Umbilical cord (tissue), 2 donors: ENCODE measurements around the gene RGS9. TPM values are rescaled to one million over a fixed set of nuclear protein-coding genes. Genes with fewer than 3 reads are reported as not detected.

ENCODE experiments used
- DNase-seq: peaks from one replicate; pipeline ENCODE4 v3.0.0-alpha.2; 2015; ENCODE audit warnings: low spot score
- total RNA-seq: library from RNA; depleted of rRNA; stranded (reverse); fragments of >200 nt; gene quantifications from one replicate; pipeline ENCODE4 v1.2.3, GENCODE V29; 2014; ENCODE audit warnings: low replicate concordance; ENCODE audit not compliant: insufficient read depth

RGS9 gene
- total RNA-seq, 1 donor from 2014 or later = 20.0 TPM

DNA sequence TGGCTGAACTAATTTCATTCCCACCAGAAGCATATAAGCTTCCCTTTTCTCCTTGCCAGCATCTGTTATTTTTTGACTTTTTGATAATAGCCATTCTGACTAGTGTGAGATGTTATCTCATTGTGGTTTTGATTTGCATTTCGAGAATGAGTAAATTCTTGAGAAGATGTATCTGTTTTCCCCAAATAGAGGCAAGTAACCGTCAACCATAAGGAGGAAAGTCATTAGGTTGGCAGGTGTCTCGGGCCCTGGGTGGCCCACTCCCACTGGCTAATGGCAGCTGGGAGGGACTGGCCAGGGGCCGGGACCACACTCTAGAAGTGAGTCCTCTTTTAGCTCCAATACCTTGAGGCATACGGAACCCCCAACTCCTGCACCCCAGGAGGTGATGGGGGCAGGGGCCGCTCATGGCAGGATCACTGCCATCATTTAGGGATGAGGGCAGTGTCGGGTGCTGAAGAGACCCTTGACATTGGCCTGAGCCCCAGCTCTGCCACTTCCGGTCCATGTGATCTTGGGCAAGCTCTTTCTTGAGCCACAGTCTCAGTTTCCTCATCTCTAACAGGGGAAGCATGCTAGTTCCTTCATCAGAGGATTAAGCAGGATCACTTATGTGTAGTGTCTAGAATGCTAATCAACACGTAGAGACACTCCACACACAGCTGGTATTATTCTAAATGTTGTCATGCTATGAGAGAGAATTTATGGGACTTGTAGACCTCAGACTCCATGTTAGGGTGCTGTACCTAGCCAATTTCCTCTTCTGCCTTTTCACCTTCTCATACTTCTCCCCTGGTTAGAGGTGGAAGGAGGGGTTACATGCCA, 44.3 kb downstream of the RGS9 start:
- no peak for DNase-seq

DNA sequence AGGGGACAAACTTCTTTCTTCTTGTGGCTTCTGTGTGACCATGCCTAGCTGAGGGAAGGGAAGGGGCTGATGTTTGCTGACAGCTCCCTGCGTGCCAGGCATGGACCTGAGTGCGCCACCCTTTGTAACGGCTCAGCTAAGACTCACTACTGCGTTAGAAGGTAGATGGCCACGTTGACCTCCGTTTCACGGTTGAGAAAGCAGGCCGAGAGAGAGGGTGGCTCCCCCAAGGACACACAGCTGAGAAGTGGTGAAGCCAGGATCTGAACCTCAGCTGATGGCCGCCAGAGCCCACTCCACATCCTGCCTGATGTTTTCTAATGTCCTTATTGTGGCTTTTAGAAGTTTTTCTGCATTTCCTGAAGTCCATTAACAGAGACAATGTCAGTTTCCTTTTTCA, 45.1 kb downstream of the RGS9 start:
- no peak for DNase-seq

DNA sequence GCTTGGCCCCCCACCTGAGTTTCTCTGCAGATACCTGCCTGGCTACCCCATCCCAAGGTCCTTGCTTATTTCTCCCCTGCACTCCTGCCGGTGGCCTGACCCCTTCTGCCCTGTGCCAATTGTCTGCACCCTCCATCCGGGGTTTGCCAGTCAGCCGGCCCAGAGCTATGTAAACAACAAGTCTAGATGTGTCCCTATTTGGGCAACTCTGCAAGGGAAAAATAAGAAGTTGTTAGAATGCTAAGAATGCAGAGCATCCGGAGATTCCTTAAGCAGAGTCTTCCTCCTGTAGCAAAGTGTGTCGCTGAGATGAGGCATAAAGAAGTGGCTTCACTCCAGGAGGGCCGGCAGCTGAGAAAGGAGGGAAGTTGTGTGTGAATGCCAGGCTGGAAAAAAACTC, 46.6 kb downstream of the RGS9 start:
- peak; percentile 74 for DNase-seq

DNA sequence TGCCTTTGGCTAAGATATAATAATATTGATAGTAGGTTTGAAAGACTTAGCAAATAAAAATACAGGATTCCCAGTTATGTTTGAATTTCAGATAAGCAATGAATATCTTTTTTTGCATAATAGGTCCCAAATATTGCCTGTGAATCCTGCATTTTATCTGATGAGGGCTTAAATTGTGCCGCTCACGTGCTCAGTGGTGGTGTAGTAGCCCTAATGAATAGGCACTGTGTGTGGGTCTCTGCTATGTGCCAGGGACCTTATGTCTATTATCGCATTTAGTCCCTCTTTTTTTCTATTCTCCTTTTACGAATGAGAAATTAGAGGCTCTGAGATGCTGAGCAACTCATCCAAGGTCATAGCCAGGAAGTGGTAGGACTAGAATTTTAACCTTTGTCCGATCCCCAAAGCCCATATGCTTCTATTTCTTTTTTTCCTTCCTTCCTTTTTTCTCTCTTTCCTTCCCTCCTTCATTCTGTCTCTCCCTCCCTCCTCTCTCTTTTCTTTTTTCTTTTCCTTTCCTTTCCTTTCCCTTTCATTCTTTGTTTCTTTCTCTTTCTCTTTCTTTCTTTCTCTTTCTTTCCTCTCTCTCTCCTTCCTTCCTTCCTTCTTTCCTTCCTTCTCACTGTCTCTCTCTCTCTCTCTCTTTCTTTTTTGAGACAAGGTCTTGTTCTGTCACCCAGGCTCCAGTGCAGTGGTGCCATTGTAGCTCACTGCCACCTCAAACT, 47.2 kb downstream of the RGS9 start:
- no peak for DNase-seq

DNA sequence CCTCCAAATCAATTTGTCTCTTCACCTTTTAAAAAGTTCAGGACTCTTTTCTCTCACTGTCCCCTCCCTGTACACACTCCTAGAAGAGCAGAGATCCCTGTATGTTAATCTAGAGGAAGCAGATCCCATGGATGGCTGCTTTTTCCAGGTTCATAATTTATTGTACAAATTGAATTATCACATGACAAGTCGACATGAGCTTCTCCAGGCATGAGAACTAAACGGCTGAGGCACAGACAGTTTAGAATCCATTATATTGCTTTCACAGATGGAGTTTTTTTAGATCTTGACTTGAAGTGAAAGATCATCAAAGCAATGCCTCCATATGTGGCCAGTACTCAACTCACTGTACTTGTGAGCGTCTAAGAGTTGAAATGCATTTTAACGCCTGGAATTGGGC, 47.9 kb downstream of the RGS9 start:
- no peak for DNase-seq

DNA sequence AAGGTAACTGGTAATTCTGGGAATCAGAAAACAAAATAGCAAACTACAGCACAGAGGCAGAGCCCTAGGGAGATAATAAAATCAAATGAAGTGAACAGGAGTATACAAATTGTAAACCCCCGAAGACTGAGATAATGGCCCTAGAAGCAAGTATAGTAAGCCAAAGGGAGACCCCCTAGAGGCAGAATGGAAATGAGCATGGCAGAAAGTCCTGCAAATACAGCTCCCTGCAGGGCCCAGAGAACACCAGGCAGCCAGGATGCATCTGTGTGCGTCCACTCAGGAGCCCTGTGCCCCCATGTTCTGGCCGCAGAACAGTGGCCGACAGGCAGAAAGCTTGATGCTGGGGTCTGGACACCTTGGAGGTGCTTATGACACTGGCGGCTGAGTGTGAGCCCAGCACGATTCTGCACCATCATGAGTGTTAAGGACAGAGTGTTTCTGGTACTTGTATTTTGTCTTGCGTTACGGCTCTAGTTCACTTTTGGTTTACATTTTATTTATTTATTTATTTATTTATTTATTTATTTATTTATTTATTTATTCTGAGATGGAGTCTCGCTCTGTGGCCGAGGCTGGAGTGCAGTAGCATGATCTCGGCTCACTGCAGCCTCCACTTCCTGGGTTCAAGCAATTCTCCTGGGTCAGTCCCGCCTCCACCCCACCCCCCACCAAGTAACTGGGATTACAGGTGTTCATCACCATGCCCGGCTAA, 48.7 kb downstream of the RGS9 start:
- DNase-seq = no peak

DNA sequence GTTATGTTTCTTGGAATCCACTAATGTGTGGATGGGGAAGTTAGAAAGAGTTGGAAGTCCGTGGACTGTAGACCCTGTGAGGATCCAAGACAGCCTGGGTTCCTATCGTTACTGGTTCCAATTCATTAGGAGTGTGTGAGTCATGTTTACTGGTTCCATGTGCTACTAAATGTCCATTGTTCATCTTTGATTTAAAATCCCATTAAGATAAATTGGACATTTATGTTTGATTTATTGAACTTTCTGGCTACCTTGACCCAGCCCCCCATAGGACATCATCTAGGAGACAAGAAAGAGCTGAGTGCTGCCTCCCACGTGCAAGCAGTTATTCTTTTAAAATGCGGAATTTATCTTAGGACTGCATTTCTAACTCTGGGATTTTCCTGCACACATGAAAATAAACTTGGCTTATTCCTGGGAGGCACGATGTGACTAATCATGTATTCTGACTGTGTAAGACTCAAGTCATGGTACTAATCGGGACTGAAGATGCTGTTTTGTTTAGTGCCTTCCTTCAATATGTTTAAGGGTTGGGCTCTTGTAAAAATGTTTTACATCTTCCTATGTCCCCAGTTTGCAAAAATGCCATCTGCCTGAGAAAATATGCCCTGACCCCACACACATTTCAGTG, 53.4 kb downstream of the RGS9 start:
- no peak for DNase-seq

DNA sequence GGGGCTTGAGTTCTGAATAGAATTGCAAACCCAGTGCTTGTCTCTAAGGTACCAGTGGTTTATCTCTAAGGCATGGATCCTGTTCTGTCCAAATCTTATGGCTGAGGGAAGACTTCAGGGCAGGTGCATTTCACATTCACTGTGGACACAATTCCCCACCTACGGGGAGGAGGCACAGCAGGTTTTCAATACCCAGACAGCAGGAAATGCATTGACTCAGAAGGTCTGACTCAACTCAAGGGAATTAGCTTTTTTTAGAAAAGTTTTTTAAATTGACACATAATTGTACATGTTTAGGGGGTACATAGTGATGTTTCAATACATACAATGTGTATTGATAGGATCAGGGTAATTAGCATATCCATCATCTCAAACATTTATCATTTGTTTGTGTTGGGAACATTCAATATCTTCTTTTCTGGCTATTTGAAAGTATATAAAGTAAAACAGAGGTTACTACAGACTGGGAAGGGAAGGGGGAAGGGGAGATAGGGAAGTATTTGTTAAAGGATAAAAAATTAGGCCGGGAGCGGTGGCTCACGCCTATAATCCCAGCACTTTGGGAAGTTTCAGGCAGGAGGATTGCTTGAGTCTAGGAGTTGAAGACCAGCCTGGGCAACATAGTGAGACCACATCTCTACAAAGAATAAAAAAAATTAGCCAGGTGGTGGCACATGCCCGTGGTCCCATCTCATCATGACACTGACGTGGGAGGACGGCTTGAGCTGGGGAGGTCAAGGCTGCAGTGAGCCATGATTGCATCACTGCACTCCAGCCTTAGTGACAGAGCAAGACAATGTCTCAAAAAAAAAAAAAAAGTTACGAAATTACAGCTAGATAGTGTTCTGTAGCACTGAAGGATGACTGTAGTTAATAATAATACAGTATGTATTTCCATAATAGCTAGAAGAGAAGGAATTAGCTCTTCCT, 54.9 kb downstream of the RGS9 start:
- no peak for DNase-seq

DNA sequence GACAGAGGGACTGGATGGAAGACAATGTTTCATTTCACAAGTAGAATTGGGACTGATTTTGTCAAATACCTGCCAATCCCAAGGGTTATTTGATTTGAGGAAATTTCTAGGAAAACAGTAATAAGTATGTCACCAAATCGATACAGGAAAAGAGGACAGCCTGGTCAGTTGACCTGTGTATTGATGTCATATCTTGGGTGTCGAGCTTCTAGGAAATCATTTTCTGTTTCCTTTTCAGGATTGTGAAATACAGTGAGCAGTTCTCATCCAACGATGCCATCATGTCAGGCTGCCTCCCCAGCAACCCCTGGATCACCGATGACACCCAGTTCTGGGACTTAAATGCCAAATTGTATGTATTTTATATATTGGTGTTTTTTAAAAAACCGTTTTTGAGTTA, 56.1 kb downstream of the RGS9 start:
- no peak for DNase-seq

DNA sequence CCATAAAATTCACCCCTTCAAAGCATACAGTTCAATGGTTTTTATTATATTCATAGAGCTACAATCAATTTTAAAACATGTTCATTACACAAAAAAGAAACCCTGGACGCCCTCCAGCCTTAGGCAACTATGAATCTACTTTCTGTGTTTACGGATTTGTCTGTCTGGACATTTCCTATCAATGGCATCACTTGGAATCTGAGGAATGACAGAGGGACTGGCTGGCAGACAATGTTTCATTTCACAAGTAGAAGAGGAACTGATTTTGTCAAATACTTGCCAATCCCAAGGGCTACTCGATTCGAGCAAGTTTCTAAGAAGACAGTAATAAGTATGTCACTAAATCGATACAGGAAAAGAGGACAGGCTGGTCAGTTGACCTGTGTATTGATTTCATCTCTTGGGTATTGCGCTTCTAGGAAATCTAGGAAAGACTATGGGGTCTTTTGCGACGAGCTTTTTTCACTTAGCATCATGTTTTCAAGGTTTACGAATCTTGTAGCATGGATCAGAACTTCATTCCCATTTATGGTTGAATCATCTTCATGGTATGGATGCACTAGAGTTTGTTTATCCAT, 56.6 kb downstream of the RGS9 start:
- no peak for DNase-seq

DNA sequence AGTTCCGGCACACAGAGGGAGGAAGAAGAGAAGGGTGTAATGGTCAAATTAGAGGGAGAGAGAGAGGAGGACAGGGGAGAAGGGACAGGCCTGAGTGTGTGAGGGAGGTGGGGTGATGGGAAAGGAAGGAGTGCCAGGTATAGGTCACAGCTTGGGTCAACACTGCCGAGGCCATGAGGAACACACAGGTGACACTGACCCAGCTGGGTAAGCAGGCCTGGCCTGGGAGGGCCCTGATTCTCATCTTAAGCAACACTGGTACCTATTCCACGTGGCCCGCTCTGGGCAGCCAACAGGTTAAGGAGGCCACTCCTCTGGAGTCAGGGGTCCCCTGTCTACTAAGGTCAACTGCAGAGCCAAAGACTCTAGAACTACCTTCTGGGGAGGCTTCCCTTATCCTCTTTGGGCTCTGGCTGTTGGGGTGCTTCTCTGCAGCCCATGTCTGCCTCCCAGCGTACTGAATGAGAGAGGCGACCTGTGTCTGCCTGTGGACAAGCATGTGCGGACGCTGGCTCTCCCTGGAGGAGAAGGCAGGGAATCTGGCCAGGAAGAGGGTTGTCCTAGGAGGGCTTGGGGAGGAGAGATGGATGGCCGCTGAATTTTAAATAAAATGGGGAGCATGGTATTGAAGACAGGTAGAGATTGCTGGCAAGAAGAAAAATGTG, 57.6 kb downstream of the RGS9 start:
- DNase-seq = no peak

DNA sequence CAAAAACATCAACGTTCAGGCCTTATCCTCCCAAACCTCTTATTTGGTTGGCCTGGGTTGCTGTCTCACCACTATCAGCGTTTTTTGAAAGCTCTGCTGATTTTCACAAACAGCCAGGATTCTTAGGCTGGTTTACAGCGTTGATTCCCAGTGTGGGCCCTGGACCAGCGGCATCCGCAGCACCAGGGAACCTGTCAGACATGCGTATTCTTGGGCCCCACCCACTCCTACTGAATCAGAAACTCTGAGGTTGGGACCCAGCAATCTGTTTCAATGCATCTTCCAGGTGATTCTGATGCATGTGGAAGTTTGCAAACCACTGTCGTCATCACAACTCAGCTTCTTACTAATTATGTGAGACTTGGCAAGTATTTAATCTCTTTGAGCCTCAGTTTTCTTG, 58.5 kb downstream of the RGS9 start:
- no peak for DNase-seq

DNA sequence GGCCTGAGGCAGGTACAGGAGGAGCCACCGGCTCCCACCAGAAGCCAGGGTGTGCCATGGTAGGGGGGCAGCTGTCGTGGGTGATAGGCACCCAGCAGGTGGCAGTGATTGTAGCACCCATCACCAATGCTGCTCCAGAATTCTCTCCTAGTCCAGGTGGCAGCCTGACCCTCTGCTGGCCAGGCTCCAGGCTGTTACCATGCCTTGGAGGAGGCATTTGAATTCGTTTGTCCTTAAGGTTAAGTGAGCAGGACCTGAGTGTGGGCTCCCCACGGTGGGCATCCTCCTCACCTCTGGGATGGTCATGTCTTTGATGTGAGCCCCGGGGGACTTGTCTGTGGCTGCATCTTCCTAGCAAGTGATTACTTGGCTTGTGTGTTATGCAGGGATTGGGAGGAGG, 59.4 kb downstream of the RGS9 start:
- DNase-seq = no peak

DNA sequence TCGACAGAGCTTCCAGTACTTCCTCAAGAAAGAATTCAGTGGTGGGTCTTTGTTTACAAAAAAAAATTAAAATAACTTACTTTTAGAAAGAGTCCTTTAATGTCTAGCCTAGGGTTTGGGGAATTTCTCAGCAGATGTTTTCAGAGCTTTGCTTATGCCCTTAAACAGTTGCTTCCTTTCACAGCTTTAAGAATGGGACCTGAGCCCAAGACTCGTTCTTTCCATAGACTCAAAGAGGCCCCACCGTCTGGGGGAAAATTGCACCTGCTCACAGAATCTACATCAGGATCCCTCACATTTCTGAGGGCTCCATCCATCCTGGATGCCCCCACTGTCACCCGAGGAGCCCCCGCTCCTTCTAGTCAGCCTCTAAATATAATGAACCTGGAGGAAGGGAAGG, 60.0 kb downstream of the RGS9 start:
- no peak for DNase-seq

DNA sequence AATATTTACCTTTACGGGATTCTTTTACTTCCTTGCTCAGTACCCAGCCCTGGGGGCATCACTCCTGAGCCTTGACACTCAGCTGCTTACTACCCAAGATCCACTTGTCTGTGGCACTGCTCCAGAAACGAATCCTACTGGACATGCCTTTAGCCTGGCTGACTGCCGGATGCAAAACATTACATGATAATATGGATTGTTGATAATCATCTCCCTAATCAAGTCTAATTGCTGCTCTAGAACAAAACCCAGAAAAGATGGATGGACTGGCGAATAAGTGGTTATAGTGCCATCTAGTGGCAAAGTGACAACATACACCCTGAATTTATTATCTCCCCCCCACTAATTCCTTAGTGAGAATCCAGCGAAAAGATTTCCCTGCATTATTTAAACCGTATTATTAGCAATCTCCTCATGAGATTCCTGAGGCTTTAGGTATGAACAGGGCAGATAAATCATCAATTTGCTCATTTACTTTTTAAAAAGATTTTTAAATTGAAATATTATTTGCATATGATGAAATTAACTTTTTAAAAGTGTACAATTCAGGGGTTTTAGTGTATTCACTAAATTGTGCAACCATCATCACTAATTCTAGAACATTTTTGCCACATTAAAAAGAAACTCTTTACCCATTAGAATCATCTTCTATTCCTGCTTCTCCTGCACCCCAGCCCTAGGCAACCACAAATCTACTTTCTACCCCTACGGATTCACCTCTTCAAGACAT, 61.6 kb downstream of the RGS9 start:
- DNase-seq = peak; percentile 58

DNA sequence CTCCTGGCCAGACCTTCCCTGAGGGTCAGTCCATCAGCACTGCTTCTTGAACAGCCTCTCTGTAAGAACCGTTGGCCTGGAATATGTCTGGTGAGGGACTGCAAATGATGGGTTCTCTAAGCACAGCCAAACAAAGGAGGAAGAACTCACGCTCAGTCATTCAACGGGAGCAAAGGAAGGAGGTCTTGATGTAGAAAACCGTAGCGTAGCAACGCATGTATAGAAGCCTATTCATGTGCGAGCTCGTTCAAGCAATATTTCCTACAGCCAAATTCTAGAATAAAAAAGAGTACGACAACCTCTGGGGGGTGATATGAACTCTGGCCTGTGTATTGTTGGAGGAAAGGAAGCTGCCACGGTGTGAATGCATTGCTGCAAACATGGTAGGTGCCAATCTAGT, 64.2 kb downstream of the RGS9 start:
- DNase-seq = no peak

DNA sequence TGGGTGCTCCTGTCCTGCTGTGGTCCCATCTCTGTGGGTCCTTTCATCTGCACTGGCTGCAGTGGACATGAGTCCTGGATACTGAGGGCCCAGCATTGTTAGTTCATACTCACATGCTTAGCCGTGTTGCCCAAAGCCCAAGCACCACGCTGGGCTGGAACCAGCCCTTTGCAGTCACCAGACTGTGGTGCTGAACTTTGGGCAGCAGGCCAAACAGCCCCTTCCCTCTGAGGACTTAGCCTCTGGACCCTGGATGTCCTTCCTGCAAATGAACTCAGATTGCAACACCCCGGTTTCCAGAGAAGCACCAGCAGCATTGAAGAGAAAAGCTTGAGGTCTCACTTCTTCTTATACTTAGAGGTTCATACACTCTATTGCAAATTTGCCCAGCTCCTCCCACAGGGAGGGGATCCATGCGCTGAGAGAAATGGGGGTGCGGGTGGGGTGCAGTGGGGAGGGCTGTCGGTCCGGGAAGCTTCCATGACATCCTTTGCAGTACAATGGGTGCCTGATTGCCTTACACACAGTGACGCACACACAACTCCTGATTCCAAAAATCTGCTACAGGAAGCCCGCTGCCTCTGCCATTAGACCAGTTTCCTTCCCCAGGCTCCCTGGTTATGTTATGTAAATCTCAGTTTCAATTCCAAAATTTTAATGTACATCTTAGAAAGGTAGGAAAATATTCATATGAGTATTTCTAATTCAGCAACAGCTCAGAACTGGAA, 65.8 kb downstream of the RGS9 start:
- no peak for DNase-seq

DNA sequence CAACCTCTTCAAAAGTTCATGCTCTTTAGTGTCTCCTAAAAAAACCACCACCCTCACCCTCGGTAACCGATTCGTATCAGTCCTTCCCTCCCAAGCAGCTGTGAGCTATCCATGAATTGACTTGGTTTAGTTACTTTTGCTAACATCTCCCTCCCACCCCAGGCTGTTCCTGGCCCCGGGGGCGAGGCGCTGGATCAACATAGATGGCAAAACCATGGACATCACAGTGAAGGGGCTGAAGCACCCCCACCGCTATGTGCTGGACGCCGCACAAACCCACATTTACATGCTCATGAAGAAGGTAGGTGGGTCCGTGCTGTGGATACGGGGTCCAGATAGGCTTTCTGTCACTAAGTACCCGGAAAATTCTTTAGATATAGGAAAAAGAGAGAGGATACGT, 66.8 kb downstream of the RGS9 start:
- DNase-seq = no peak

DNA sequence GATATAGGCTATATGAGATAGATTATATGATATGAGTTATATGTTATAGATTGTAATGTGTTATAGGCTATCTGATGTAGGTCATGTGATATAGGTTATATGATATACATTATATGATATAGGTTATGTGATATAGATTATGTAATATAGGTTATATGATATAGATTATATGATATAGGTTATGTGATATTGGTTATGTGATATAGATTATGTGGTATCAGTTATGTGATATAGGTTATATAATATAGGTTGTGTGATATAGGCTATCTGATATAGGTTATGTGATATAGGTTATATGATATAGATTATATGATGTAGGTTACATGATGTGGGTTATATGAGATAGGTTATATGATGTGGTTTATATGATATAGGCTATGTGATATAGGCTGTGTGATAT, 68.5 kb downstream of the RGS9 start:
- DNase-seq = no peak
